Measurements from ENCODE around the gene CCDC7.
A peak's percentile ranks its signal among the peaks of the same experiment; 100 is the strongest.
"Not testable (repeated sequence)": the region's sequence is repeated elsewhere in the genome, so short reads cannot be mapped to it uniquely, and the experiment has no call there.

The CCDC7 gene

DNA sequence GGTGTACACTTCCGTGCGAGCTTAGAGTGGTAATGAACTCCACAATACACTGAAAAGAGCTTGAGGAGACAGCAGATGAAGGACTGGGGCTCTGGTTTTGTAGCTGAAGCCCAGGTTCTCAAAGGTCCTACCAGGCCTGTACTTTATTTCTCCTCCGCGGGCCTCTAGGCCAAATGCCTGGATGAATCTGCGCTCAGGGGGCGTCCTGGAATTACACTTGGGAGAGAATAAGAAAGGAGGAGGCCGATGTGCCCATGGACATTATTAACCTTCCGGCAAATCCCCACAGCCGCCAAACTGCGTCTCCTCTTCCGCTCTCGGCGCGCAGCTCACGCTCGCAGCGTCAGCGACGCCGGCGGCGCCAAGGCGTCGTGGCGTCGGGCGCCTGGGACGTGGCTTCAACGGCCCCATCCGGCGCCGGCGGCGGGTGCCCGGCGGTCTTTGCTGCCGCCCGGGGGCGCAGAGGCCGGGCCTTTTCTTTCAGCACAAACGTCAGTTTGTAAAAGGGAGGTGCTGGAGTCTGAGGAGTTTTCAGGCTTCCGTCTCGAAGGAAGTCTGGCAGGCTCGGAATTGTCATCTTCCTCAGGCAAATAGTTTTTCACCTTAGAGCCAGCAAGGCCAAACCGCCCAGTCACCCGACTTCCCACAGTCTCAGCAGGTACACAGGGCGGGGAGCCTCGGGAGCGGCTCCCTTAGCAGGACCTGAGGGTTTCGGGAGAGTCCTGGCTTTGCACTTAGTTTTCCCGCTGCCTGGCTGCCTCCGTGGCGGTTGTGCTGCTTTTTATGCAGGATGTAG lies at the start of gene CCDC7:
Gene CCDC7 (plus strand): TSS at position 401 of the 796 bp plus-strand sequence. CDS start 5,503 bp downstream, outside the sequence.
- peak; percentile 88 for DNase-seq

DNA sequence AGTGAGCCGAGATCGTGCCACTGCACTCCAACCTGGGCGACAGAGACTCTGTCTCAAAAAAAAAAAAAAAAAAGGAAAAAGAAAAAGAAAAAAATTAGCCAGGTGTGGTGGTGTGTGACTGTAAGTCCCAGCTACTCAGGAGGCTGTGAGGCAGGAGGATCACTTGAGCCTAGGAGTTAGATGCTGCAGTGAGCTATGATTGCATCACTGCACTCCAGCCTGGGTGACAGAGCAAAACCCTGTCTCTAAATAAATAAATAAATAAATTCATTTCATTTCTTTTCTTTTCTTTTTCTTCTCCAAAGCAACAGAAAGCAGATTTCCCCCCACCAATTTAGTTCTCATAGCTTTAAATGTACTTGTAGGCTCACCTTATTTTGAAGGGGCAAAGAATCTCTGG lies 48.8 kb upstream of the CCDC7 start:
- DNase-seq = not testable (repeated sequence)

DNA sequence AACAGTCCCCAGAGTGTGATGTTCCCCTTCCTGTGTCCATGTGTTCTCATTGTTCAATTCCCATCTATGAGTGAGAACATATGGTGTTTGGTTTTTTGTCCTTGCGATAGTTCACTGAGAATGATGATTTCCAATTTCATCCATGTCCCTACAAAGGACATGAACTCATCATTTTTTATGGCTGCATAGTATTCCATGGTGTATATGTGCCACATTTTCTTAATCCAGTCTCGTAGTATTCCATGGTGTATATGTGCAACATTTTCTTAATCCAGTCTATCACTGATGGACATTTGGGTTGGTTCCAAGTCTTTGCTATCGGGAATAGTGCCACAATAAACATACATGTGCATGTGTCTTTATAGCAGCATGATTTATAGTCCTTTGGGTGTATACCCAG lies 46.2 kb upstream of the CCDC7 start:
- not testable (repeated sequence) for DNase-seq

DNA sequence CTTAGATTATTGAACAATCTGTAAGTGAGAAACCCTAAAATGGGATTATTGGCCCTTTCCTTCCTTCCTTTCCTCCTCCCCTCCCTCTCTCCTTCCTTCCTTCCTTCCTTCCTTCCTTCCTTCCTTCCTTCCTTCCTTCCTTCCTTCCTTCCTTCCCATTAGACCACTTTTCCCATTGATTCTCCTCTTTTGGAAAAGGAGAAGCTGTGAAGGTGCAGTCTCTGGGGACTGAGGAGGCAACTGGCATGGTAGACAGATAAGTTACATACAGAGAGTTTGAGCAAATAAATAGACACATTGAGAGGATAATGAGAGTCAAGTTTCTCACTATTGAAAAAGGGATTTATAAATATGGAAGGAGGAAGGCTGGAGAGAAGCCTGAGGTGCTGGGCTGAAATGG lies 45.0 kb upstream of the CCDC7 start:
- no peak for DNase-seq

DNA sequence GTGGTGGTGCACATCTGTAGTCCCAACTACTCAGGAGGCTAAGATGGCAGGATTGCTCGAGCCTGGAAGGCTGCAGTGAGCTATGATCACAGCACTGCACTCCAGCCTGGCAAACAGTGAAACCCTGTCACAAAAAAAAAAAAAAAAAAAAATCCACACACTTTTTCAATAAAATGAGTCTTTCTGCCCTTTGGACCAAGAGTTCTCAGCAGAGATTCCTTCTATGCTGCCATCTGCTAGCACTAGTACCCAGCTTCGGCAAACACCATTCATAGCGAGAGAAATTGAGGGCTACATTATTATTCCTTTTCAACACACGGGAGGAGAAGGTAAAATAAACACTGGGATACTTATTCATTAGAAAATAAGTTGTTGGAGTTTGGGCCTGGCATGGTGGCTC lies 43.4 kb upstream of the CCDC7 start:
- DNase-seq = no peak

DNA sequence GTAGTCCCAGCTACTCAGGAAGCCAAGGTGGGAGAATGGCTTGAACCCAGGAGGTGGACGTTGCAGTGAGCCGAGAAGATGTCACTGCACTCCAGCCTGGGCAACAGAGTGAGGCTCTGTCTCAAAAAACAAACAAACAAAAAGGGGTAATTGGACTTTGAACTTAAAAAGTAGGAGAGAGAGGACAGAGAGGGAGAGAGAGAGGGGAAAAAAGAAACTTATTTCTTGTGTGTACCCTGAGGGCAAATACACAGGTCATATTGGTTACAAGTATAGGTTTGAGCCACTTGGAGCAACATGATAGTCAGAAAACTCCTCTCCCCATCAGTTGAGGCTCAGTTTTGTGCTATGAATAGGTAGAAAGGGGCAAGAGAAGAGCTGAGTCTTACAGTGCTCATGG lies 42.8 kb upstream of the CCDC7 start:
- no peak for DNase-seq

DNA sequence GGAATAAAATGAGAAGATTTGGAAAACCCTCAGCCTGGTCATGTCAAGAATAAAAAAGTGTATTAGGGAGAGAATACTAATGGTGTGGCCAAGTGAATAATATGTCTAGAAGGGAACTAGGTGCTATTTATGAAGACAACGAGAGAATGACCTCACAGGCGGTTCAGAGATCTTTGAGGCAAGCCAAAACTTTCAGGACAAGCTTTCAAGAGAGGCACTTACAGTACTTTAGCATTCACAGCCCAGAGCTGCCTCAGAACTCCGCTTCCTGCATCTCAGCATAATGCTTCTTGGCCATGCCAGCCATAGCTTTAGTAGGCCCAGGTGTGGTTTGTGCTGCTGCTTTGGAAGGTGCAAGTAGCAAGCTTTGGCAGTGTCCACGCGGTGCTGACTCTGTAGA lies 37.2 kb upstream of the CCDC7 start:
- DNase-seq = no peak

DNA sequence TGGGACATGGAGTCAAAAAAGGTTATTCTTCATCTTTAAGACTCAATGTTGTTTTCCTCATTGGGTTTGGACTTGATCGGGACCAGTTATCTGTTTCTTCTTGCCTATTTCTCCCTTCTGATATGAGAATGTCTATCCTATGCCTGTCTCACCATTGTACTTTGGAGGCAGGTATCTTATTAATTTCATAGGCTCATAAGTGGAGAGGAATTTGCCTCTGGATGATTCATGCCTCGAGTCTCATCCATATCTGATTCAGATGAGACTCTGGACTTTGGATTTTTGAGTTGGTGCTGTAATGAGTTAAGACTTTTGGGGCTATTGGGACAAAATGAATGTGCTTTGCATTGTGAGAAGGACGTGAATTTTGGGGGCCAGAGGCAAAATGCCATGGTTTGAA lies 36.2 kb upstream of the CCDC7 start:
- DNase-seq = no peak

DNA sequence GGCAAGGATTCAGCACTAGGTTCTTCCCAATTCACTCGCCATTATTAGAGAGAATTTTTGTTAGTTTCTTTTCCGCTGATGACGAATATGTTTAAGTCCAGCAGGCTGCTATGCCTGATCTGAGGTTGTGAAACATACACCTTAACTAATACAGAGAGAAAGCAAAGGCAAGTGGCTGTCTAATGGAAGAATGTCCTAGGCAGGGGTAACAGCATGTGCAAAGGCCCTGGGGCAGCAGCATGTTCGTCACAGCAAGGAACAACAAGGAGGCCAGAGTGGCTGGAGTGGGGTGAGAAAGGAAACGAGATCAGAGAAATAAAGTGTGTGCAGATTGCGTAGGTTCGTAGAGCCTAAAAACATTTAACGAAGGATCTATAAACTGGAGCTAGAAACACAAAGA lies 35.4 kb upstream of the CCDC7 start:
- DNase-seq = no peak

DNA sequence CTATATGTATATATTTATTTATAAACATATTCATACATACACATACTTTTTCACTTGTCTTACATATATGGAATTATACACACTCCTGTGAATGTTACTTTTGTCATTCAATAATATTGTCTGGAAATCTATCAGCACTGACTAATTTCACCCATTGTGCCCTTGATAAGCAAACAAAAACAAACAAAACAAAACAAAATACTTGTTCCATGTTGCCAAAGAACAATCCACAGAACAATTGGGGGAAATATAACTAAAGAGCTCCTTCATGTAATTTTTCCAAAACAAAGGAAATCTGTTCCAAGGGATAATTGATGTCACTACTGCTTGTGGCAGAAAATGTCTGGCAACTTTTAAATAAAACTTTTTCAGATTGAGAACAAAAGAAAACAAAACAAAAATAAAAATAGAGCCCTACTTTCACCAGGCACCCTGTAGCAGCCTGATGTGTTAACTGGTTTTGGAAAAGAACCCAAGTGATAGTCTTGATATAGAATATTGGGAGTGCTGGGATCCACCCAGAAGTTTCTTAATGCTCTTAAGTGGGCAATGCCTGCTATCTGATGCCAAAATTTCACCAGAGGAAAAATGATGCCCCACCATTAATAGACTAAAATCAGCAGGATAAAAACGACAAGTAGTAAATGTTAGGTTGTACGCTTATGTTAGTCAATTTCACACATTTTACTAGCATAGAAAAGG lies 34.0 kb upstream of the CCDC7 start:
- DNase-seq = no peak

DNA sequence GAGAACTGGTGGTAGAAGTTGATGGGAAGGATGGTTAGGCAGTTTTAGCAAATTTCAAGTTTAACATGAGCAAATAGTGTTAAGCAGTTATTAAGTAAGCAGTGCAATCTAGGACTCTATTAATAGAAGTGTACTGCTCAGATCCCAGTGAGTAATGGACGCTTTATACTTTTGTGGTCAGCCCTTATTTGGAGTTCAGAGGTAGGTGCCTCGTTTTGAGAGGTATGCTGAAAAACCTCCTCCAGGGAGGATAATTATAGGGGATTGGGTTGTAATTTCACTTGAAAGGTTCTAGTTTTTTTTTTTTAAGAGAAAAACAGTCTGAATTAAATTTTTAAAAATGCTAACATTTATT lies 33.5 kb upstream of the CCDC7 start:
- DNase-seq = no peak

DNA sequence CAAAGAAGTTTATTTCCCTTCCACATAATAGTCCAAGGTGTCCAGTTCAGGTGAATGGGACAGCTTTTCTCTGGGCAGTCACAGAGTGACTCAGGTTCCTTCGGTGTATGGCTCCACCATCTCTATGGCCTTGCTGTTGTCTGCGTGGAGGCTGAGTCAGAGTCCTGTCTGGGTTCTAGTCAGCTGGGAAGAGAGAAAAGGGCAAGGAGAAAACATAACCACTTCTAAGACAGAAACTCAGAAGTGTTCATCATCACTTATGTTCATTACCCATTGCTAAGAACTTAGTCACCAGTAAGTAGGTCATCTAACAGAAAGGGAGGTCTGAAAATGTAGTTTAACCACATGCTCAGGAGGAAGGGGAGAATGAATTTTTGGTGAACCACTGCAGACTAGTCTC lies 32.4 kb upstream of the CCDC7 start:
- no peak for DNase-seq

DNA sequence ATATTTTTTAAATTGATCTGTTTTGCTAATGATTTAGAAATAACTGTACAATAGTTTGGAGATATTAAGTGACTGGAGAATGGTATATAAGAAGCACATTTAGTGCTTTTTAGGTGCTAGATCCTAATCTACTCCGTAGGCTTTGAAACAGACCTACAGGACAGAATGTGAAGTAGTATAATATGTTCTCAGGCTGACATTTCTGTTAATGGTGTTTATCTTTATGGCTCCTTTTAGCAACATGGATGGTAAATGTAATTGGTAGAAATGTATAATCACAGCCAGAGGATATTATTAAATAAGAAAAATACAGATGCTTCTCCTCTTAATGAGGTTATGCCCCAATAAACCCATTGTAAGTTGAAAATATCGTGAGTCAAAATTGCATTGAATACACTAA lies 30.6 kb upstream of the CCDC7 start:
- no peak for DNase-seq

DNA sequence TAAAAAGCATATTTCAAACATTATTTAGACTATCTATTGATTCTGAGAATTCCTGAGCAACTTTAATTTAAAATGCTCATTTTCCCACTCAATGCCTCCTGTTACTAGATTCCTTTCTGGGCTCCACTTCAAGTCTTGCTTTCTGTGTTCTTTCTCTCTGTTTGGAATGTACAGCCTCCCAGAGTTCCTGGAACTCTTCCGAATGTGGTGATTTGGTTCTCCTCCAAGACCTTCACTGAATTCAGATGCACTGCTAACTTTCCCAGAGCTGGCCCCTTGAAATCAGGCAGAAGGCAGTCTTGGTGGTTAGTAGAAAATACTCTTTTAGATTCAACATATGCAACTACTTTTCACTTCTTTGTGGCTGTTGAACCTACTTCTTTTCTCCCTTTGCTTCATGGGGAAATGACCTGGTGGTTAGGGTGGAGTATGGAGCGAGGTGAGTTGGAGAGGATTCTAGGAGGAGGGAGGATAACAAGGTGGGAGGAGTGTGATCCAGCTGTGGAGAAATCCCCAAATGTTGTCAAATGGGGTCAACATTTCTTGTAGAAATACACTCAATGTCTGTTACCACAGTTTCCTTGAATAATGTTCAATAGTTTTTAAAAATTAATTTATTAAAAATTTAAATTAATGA lies 27.9 kb upstream of the CCDC7 start:
- DNase-seq = no peak

DNA sequence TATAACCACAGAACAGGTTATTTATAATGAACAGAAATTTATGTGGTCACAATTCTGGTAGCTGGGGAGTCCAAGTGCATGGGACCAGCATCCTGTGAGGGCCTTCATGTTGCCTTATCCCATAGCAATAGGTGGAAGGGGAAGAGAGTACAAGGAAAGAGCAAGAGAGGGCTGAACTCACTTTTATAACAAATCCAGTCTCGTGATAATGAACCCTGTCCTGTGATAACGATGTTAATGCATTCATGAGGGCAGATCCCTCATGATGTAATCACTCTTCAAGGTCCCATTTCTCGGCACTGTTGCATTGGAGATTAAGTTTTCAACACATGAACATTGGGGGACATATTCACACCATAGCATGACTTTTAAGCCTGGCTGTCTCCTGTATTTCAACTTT lies 27.4 kb upstream of the CCDC7 start:
- no peak for DNase-seq

DNA sequence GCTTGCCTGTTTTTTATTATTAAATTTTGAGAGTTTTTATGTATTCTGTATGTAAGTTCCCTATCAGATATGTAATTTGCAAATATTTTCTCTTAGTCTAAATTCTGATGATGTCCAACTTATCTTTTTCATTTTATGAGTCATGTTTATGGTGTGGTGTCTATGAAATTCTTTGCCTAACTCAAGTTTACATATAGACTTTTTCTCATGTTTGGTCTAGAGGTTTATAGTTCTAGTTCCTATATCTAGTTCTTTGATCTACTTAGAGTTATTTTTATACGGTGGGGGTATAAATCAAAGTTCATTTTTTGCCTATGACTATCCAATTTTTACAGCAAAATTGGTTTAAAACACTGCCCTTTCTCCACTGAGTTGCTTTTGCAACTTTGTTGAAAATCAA lies 26.3 kb upstream of the CCDC7 start:
- no peak for DNase-seq

DNA sequence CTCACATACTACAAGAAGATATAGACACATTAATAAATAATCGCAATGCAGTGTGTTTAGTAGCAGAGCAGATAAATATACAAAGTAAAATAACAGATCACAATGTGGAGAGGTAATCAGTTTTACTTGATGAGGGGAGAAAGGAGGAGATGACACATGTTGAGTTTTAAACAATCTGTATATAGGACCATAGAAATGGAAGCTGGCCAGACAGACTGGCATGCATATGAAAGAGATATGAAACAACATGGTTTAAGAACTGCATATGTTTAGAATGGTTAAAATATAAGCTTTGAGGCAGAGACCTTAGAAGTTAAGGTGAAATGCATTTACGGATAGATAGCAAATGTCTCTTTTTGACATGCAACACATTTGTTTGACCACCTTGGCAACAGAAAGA lies 19.8 kb upstream of the CCDC7 start:
- DNase-seq = no peak

DNA sequence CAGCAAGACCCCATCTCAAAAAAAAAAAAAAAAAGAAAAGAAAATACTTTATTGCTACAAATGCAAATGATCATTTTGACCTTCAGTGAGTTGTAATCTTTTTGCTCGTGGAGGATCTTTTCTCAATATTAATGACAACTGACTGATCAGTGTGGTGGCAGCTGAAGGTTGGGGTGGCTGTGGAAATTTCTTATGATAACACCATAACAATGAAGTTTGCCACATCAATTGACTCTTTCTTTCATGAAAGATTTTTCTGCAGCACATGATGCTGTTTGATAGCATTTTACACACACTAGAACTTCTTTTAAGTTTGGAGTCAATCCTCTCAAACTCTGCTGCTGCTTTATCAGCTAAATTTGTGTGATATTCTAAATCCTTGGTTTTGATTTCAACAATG lies 12.4 kb upstream of the CCDC7 start:
- DNase-seq = no peak

DNA sequence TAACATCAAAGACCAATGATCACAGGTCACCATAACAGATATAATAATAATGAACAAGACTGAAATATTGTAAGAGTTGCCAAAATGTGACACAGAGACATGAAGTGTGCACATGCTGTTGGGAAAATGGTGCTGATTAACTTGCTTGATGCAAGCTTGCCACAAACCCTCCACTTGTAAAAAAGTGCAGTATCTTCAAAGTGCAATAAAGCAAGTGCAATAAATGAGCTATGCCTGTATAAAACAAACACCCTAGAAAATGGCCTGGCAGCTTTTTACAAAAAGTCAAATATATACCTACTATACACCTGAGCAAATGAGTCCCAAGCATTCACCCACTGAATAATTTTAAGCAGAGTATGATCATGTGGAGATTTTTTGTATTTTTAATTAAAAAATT lies 9.7 kb upstream of the CCDC7 start:
- no peak for DNase-seq

DNA sequence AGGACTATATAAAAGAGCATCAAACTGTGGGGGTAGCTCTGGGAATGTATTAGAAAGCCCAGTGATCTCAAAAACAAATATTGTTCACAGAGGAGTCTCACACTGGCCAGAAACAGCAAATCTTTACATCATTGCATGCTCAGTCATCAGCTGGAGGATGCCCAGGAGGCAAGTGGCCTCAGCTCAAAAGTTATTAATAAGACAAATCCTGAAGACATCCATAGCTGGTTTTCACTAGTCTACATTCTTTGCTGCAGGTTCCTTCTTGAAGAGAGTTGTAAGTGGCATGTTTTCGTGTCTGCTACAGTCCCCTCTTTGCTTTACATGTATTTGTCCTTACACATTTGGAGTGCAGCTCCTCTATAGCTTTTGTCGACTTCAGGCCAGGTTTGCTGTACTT lies 8.6 kb upstream of the CCDC7 start:
- no peak for DNase-seq

DNA sequence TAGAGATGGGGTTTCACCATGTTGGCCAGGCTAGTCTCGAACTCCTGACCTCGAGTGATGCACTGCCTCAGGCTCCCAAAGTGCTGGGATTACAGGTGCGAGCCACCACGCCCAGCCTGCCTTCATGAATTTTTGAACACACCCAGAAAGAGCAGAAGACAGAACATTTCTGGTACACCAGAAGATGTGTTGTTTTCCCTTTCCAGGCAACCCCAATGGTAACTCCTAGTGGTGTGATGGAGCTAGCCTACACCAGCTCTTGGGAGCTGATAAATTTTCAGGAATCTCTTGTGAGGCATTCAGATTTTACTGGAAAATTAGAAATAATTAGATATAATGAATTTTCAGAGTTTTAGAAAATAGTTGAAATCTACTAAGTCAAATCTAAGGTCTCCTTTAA lies 904 bp upstream of the CCDC7 start:
- no peak for DNase-seq

DNA sequence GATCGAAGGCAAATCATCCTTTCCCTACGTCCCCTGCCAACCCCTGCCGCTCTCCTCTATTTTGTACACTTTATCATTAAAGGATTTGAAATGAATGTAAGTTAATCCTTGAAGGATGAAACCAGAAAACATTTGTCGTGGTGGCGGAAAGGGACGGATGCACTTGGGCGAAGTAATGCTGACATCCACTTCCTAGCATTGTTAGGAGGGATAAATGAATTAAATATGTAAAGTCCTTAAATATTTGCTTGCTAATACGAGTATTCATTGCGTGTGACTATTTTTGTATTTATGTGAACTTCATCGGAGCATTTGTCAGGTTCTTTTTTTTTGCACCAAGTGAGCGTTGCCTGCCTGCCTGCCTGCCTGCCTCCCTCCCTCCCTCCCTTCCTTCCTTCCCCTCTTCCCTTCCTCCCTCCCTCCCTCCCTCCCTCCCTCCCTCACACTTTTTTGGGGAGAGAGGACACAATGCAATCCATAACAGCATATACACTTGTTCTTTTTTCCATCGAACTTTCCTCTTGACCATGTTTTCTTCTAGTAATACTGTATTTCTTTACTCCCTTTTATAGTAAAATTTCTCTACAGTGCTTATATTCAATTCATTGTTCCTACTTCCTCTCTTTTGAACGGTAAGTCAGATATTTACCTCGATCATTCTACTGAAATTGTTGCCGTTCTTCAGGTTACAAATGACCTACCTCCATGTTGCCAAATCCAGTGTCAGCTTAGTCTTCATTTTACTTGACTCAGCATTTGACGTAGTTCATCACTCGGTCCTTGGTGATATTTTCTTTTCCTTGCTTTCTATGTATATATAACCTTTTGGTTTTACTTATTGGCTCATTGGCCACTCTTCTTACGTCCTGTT lies 831 bp downstream of the CCDC7 start:
- peak; percentile 20 for DNase-seq

DNA sequence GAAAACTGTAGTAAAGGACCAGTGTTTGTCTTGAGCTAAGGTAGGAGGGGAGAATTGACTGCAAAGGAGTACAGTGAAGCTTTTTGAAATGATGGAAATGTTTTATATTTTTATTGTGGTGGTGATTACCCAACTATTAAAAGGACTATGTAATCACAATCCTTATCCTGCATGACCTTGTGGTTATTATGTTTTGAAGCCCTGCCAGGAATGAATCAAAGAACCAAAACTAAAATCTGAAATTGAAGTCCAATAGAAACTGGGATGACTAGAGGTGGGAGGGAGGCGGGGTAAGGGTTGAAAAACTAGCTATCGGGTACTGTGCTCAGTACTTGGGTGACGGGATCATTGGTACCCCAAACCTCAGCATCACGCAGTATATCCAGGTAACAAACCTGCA lies 8.2 kb downstream of the CCDC7 start:
- DNase-seq = no peak

Data from CD4-positive, alpha-beta T cell treated with Interleukin-10 for 1 hour (primary cell).